H9 (cell line): ENCODE data around the gene KDF1. TPM values are rescaled to one million over a fixed set of nuclear protein-coding genes. Genes with fewer than 3 reads are reported as not detected.

Experiments
- DNase-seq: peaks from one replicate; pipeline ENCODE4 v3.0.0-alpha.2; 2017
- H2AFZ ChIP-seq: one replicate; pipeline ENCODE4 v1.6.1; 2013; ENCODE audit warnings: mild to moderate bottlenecking, low read length, control low read depth, moderate library complexity
- H2AK5ac ChIP-seq: 2 replicates; pipeline ENCODE4 v1.6.1; 2013; ENCODE audit warnings: low read length, control low read depth, mixed read lengths; ENCODE audit not compliant: insufficient read length
- H2BK120ac ChIP-seq: one replicate; pipeline ENCODE4 v1.6.1; 2013; ENCODE audit warnings: low read depth, mild to moderate bottlenecking, low read length, control low read depth, inconsistent platforms; ENCODE audit not compliant: poor library complexity, severe bottlenecking
- H2BK12ac ChIP-seq: 2 replicates; pipeline ENCODE4 v1.6.1; 2013; ENCODE audit warnings: low read length, control low read depth, mixed read lengths, low read depth; ENCODE audit not compliant: insufficient read length
- H2BK15ac ChIP-seq: 2 replicates; pipeline ENCODE4 v1.6.1; 2013; ENCODE audit warnings: low read depth, low read length, control low read depth
- H2BK20ac ChIP-seq: one replicate; pipeline ENCODE4 v1.6.1; 2013; ENCODE audit warnings: low read depth, mild to moderate bottlenecking, low read length, control low read depth, inconsistent platforms; ENCODE audit not compliant: poor library complexity, severe bottlenecking
- H2BK5ac ChIP-seq: 2 replicates; pipeline ENCODE4 v1.6.1; 2013; ENCODE audit warnings: low read length, control low read depth, mixed read lengths; ENCODE audit not compliant: insufficient read length
- H3K14ac ChIP-seq: 2 replicates; pipeline ENCODE4 v1.6.1; 2013; ENCODE audit warnings: low read length, control low read depth; ENCODE audit not compliant: insufficient read depth
- H3K18ac ChIP-seq: 2 replicates; pipeline ENCODE4 v1.6.1; 2013; ENCODE audit warnings: low read depth, mild to moderate bottlenecking, mixed read lengths, low read length, control low read depth; ENCODE audit not compliant: insufficient read length
- H3K23ac ChIP-seq: 2 replicates; pipeline ENCODE4 v1.6.1; 2013; ENCODE audit warnings: low read length, control low read depth, mixed read lengths, low read depth; ENCODE audit not compliant: insufficient read length
- H3K23me2 ChIP-seq: 2 replicates; pipeline ENCODE4 v1.6.1; 2013; ENCODE audit warnings: low read depth, mild to moderate bottlenecking, mixed read lengths, low read length, control low read depth; ENCODE audit not compliant: insufficient read length, poor library complexity, severe bottlenecking
- H3K27ac ChIP-seq: 2 replicates; pipeline ENCODE4 v1.5.1; 2013; ENCODE audit warnings: low read length, control low read depth, mixed read lengths, low read depth; ENCODE audit not compliant: insufficient read length
- H3K27me3 ChIP-seq: 2 replicates; pipeline ENCODE4 v1.6.1; 2013; ENCODE audit warnings: low read length, control low read depth, inconsistent platforms; ENCODE audit not compliant: insufficient read depth
- H3K4ac ChIP-seq: 2 replicates; pipeline ENCODE4 v1.6.1; 2013; ENCODE audit warnings: low read depth, mild to moderate bottlenecking, control low read depth, inconsistent platforms, low read length, moderate library complexity
- H3K4me1 ChIP-seq: 2 replicates; pipeline ENCODE4 v1.6.1; 2013; ENCODE audit warnings: low read length, control low read depth, inconsistent platforms; ENCODE audit not compliant: insufficient read depth
- H3K4me2 ChIP-seq: 2 replicates; pipeline ENCODE4 v1.6.1; 2013; ENCODE audit warnings: low read length, control low read depth, mixed read lengths; ENCODE audit not compliant: insufficient read length, insufficient read depth
- H3K56ac ChIP-seq: 2 replicates; pipeline ENCODE4 v1.6.1; 2013; ENCODE audit warnings: low read depth, mild to moderate bottlenecking, mixed read lengths, low read length, control low read depth; ENCODE audit not compliant: insufficient read length
- H3K79me1 ChIP-seq: 2 replicates; pipeline ENCODE4 v1.6.1; 2013; ENCODE audit warnings: low read depth, mild to moderate bottlenecking, moderate library complexity, low read length, control low read depth, inconsistent platforms; ENCODE audit not compliant: insufficient read depth, poor library complexity, severe bottlenecking
- H3K79me2 ChIP-seq: 2 replicates; pipeline ENCODE4 v1.6.1; 2013; ENCODE audit warnings: low read length, control low read depth, inconsistent platforms; ENCODE audit not compliant: insufficient read depth
- H3K9ac ChIP-seq: 2 replicates; pipeline ENCODE4 v1.6.1; 2013; ENCODE audit warnings: low read length, control low read depth, mixed read lengths; ENCODE audit not compliant: insufficient read length; ENCODE audit errors: extremely low read depth
- H3K9me3 ChIP-seq: one replicate; pipeline ENCODE4 v1.6.1; 2013; ENCODE audit warnings: low read depth, low read length, inconsistent platforms; ENCODE audit not compliant: control insufficient read depth
- H3T11ph ChIP-seq: one replicate; pipeline ENCODE4 v1.6.1; 2013; ENCODE audit warnings: mild to moderate bottlenecking, low read length, control low read depth, inconsistent platforms
- H4K20me1 ChIP-seq: one replicate; pipeline ENCODE4 v1.6.1; 2013; ENCODE audit not compliant: control insufficient read depth, insufficient read length, insufficient read depth
- H4K5ac ChIP-seq: 2 replicates; pipeline ENCODE4 v1.6.1; 2013; ENCODE audit warnings: low read depth, mild to moderate bottlenecking, mixed read lengths, low read length, control low read depth; ENCODE audit not compliant: insufficient read length
- H4K8ac ChIP-seq: replicated peaks from 2 replicates; pipeline ENCODE4 v1.6.1; 2013; ENCODE audit warnings: low read length, control low read depth, mixed read lengths, low read depth; ENCODE audit not compliant: insufficient read length
- H4K91ac ChIP-seq: 2 replicates; pipeline ENCODE4 v1.6.1; 2013; ENCODE audit warnings: low read depth, mild to moderate bottlenecking, moderate library complexity, mixed read lengths, low read length, control low read depth; ENCODE audit not compliant: insufficient read length
- H3K27ac Mint-ChIP-seq, 3 experiments: 2 replicates in 2 of 3; 3 replicates in 1 of 3; pipeline ENCODE4 v1.8.0; 2020 to 2021; ENCODE audit warnings: mixed read lengths in 3 of 3, mild to moderate bottlenecking in 1 of 3, moderate library complexity in 1 of 3
- H3K27me3 Mint-ChIP-seq: 2 replicates; pipeline ENCODE4 v1.8.0; 2021; ENCODE audit warnings: low read depth, mild to moderate bottlenecking, moderate library complexity, mixed read lengths
- H3K36me3 Mint-ChIP-seq, 3 experiments: 2 replicates in 2 of 3; 3 replicates in 1 of 3; pipeline ENCODE4 v1.8.0; 2020 to 2021; ENCODE audit warnings: low read depth in 3 of 3, mixed read lengths in 3 of 3; ENCODE audit not compliant: insufficient read depth in 1 of 3
- H3K4me1 Mint-ChIP-seq, 2 experiments: 2 replicates each; pipeline ENCODE4 v1.8.0; 2020; ENCODE audit warnings: mixed read lengths in 2 of 2
- H3K4me3 Mint-ChIP-seq, 2 experiments: 2 replicates in 1 of 2; 3 replicates in 1 of 2; pipeline ENCODE4 v1.8.0; 2020 to 2021; ENCODE audit warnings: mild to moderate bottlenecking in 2 of 2, mixed read lengths in 2 of 2, moderate library complexity in 1 of 2
- H3K9me3 Mint-ChIP-seq, 2 experiments: 2 replicates in 1 of 2; 3 replicates in 1 of 2; pipeline ENCODE4 v1.8.0; 2020; ENCODE audit warnings: mild to moderate bottlenecking in 2 of 2, mixed read lengths in 2 of 2, moderate library complexity in 1 of 2
- WGBS: extraction: QIAGEN DNeasy Blood & Tissue Kit; methylation state at CpG from one replicate; pipeline ENCODE4 v1.1.7; 2013; ENCODE audit warnings: missing lambda C conversion rate, low lambda C conversion rate, mixed read lengths; ENCODE audit not compliant: insufficient read length; ENCODE audit errors: extremely low coverage; 5-methylcytosine and 5-hydroxymethylcytosine counted together
- total RNA-seq: library from RNA; stranded (reverse); gene quantifications from 2 replicates; pipeline ENCODE4 v1.2.1, GENCODE V29; 2021
- TF ChIP-seq, protein P1 (sequence below): fragments of 200-600 bp; sonication (generic); conservative IDR thresholded peaks from 3 replicates; pipeline ENCODE4 v1.8.0; 2021; ENCODE audit warnings: antibody characterized with exemption, mild to moderate bottlenecking

Gene KDF1
- total RNA-seq, 1 experiment from 2014 or later = 17.6 TPM

- peaks cover 48 to 51% of the 10 kb centered on the region in 2 experiments for H3K4me1 Mint-ChIP-seq
Observed at GRCh38 chr1:26993237-26994019, 33.2 kb upstream of the KDF1 start, which contains the start of gene TRNP1. Gene TRNP1 (plus strand): TSS chr1:26993692. CDS start chr1:26993787, 95 bp downstream.

More at GRCh38 chr1:26993237-26994019, 33.2 kb upstream of the KDF1 start, which contains the start of gene TRNP1:
- peak within 1 kb of the TSS; percentile 68 to 95 (median 89) for H3K27ac Mint-ChIP-seq
- peaks cover 3 to 20% (median 16%) of the 10 kb centered on the region in 3 experiments; a peak in 5 of 7 replicates for H3K36me3 Mint-ChIP-seq
- Histone ChIP-seq H4K5ac (no peak within 1 kb of the TSS), H3K79me1 (no peaks in the 10 kb centered on the region), H4K20me1 (no peaks in the 10 kb centered on the region), H4K8ac (no peak within 1 kb of the TSS), H2BK5ac (no peak within 1 kb of the TSS), H2BK12ac (no peak within 1 kb of the TSS), H3T11ph (no peak within 1 kb of the TSS), H3K79me2 (peaks cover 3% of the 10 kb centered on the region; the same call in 1 of the 2 replicates), H2BK15ac (no peak within 1 kb of the TSS), H2BK20ac (no peak within 1 kb of the TSS), H3K27ac (no peak within 1 kb of the TSS), H3K23me2 (peaks cover 18% of the 10 kb centered on the region), H2BK120ac (no peak within 1 kb of the TSS), H2AK5ac (no peak within 1 kb of the TSS), H3K27me3 (no peaks in the 10 kb centered on the region), H3K18ac (peak within 1 kb of the TSS; percentile 43), H3K4ac (no peak within 1 kb of the TSS), H2AFZ (peak within 1 kb of the TSS; percentile 76), H3K56ac (no peak within 1 kb of the TSS), H3K23ac (no peak within 1 kb of the TSS), H3K9ac (peak within 1 kb of the TSS; percentile 57), H3K14ac (peak within 1 kb of the TSS; percentile 88), H4K91ac (no peak within 1 kb of the TSS), H3K4me2 (peak within 1 kb of the TSS; percentile 60), H3K9me3 (no peaks in the 10 kb centered on the region), H3K4me1 (peaks cover 12% of the 10 kb centered on the region)
- DNase-seq = peak; percentile 93
- peak within 1 kb of the TSS; percentile 85 to 95 for H3K4me3 Mint-ChIP-seq
- H3K9me3 Mint-ChIP-seq = no peaks in the 10 kb centered on the region
- peaks cover 26% of the 10 kb centered on the region for H3K27me3 Mint-ChIP-seq
- TF ChIP-seq, protein P1, sequence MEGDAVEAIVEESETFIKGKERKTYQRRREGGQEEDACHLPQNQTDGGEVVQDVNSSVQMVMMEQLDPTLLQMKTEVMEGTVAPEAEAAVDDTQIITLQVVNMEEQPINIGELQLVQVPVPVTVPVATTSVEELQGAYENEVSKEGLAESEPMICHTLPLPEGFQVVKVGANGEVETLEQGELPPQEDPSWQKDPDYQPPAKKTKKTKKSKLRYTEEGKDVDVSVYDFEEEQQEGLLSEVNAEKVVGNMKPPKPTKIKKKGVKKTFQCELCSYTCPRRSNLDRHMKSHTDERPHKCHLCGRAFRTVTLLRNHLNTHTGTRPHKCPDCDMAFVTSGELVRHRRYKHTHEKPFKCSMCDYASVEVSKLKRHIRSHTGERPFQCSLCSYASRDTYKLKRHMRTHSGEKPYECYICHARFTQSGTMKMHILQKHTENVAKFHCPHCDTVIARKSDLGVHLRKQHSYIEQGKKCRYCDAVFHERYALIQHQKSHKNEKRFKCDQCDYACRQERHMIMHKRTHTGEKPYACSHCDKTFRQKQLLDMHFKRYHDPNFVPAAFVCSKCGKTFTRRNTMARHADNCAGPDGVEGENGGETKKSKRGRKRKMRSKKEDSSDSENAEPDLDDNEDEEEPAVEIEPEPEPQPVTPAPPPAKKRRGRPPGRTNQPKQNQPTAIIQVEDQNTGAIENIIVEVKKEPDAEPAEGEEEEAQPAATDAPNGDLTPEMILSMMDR = no peak
- no CpG with 5 or more reads among the region's 61 CpGs for WGBS
